ENCODE data around the gene CA12.
"Not testable (repeated sequence)": the region's sequence is repeated elsewhere in the genome, so short reads cannot be mapped to it uniquely, and the experiment has no call there.

The CA12 gene

GRCh38 chr15:63357061-63357460 lies 24.6 kb downstream of the CA12 start:
- no peak for DNase-seq

- no peak for DNase-seq
Observed at GRCh38 chr15:63354821-63355650, 26.6 kb downstream of the CA12 start.

GRCh38 chr15:63353887-63354286 lies 27.8 kb downstream of the CA12 start:
- DNase-seq: no peak

- DNase-seq: no peak
Observed at GRCh38 chr15:63353261-63353660, 28.4 kb downstream of the CA12 start.

- DNase-seq: no peak
Observed at GRCh38 chr15:63352808-63353207, 28.8 kb downstream of the CA12 start.

GRCh38 chr15:63351170-63351569 lies 30.5 kb downstream of the CA12 start:
- no peak for DNase-seq

GRCh38 chr15:63350178-63350621 lies 31.4 kb downstream of the CA12 start:
- DNase-seq: no peak

GRCh38 chr15:63349621-63350020 lies 32.0 kb downstream of the CA12 start:
- no peak for DNase-seq

GRCh38 chr15:63349156-63349555 lies 32.5 kb downstream of the CA12 start:
- DNase-seq: no peak

GRCh38 chr15:63348392-63348791 lies 33.3 kb downstream of the CA12 start:
- DNase-seq: peak; percentile 43

GRCh38 chr15:63347074-63347857 lies 34.4 kb downstream of the CA12 start:
- DNase-seq: no peak

- DNase-seq: no peak
Observed at GRCh38 chr15:63345391-63345752, 36.3 kb downstream of the CA12 start.

- DNase-seq: peak; percentile 51
Observed at GRCh38 chr15:63344731-63345390, 36.8 kb downstream of the CA12 start.

- DNase-seq: not testable (repeated sequence)
Observed at GRCh38 chr15:63342996-63343562, 38.6 kb downstream of the CA12 start.

- no peak for DNase-seq
Observed at GRCh38 chr15:63341898-63342297, 39.7 kb downstream of the CA12 start.

GRCh38 chr15:63340878-63341277 lies 40.8 kb downstream of the CA12 start:
- DNase-seq: no peak

GRCh38 chr15:63340353-63340752 lies 41.3 kb downstream of the CA12 start:
- no peak for DNase-seq

- DNase-seq: no peak
Observed at GRCh38 chr15:63339836-63340235, 41.8 kb downstream of the CA12 start.

- DNase-seq: no peak
Observed at GRCh38 chr15:63339006-63339766, 42.5 kb downstream of the CA12 start.

- DNase-seq: peak; percentile 87
Observed at GRCh38 chr15:63338170-63338569, 43.5 kb downstream of the CA12 start.

GRCh38 chr15:63337046-63337445 lies 44.6 kb downstream of the CA12 start:
- no peak for DNase-seq
